Ramos (cell line): ENCODE measurements around the gene GAS2L1.

ENCODE experiments used
- in situ Hi-C: fragments of 300-500 bp; cut with MboI; formaldehyde crosslinking; loops from one replicate; pipeline ENCODE4 v1.14.3; 2022; ENCODE audit warnings: low sequenced_read_pairs; ENCODE audit not compliant: unreplicated experiment

GAS2L1 gene

DNA sequence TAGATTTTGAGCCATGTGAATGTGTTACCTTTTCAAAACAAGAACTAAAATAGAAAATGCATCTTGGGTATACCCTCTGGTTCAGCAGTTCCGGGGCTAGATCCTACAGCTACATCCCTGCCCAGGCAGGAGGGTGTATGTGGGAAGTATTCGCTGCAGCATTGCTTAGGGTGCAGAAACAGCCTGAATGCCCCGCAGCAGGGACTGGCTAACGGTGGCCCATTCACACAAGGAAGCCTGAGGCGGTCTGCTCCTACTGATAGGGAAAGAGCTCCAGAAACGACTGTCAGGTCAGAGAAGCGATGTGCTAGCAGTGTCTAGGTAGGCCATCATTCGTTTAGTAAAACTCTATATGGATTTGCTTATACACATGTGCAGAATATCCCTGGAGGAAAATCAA is 18.9 kb downstream of the GAS2L1 start:
- in situ Hi-C loops: no loop called here

DNA sequence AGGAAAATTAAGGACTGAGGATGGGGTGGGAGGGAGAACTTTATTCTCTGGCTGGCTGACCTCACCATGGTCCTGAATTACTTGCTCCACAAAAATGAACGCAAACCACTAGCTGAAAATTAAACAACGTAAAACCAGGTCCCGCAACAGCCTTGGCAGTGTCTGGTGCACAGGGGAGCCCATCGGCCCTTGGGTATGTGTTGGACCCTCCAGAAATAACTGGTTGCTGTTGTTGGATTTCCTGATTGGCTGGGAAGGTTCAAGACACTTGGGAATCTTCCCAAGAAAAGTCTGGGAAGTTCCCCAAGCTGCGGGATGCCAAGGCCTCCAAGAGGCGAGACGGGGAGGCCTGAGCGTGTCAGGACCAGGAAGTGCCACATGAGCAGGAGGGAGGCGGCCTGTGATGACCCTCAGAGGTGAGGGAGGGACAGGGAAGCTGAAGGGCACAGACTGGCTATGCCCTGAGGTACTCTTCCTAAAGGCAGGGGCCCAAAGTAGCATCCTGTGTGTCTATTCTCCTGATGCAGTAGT is 19.4 kb downstream of the GAS2L1 start:
- in situ Hi-C loops: no loop called here

DNA sequence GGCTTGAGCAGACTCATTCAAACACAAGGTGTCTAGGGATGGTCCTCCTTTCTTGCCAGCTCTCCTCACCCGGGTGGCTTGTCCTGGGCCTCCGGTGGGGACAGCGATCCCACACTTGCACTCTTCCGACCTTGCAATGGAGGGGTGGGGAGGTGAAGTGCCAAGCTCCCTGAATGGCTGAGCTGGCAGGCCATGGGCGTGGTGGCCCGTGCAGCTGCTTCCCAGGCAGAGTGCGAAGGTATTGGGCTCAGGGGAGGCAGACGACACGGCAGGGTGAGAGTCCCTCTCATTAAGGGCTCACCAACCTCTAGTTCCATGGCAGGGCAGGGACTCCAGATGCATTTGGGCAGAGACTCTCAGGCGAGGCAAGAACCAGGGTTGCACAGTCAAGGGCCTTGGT is 20.0 kb downstream of the GAS2L1 start:
- in situ Hi-C loops: no loop called here

DNA sequence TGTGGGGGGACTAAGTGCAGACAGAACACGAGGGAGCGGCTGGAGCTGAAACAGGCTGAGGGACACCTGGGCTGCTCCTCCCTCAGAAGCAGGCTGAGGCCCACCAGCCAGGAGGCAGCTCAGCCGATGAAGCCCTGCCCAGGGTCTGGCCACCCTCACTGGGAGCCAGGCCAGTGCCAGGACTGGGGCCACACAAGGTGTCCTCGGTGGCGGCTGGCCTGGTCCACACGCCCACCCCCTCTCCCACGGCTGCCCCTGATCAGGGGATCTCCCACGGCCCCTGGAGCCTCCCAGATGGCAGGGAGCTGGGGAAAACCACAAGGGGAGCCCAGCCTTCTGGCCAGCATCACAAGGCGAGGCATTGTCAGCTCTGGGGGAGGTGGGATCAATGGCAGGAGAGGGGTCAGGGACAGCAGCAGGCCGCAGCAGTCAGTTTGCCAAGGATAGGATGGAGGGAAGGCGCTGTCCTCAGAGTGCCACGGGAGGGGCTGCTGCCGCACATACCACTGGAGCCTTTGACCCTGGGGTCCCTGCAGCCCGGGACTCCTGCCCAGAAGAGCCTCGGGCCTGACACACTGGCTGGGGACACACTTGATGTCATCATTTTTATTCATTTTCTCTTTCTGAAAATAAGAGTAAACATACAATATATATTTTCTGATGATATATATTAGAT is 20.8 kb downstream of the GAS2L1 start:
- in situ Hi-C loops: no loop called here

DNA sequence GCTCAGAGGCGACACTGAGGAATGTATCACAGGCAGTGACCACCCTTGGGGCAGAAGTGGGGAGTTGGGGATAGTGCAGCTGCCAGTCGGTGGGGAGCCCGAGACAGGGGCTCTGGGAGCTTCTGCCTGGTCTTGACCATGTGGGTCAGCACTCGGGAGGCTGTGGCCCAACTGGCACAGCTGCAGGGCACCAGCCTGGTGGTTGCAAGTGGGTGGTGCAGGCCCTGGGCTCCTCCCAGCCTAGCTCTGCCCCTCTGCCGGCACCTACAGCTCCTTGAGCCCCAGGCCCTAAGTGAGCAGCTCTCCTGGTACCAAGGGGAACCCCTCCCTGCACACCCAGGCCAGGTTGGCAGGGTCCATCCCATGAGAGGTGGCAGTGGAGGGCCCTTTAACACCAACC is 21.6 kb downstream of the GAS2L1 start:
- in situ Hi-C loops: no loop called here

DNA sequence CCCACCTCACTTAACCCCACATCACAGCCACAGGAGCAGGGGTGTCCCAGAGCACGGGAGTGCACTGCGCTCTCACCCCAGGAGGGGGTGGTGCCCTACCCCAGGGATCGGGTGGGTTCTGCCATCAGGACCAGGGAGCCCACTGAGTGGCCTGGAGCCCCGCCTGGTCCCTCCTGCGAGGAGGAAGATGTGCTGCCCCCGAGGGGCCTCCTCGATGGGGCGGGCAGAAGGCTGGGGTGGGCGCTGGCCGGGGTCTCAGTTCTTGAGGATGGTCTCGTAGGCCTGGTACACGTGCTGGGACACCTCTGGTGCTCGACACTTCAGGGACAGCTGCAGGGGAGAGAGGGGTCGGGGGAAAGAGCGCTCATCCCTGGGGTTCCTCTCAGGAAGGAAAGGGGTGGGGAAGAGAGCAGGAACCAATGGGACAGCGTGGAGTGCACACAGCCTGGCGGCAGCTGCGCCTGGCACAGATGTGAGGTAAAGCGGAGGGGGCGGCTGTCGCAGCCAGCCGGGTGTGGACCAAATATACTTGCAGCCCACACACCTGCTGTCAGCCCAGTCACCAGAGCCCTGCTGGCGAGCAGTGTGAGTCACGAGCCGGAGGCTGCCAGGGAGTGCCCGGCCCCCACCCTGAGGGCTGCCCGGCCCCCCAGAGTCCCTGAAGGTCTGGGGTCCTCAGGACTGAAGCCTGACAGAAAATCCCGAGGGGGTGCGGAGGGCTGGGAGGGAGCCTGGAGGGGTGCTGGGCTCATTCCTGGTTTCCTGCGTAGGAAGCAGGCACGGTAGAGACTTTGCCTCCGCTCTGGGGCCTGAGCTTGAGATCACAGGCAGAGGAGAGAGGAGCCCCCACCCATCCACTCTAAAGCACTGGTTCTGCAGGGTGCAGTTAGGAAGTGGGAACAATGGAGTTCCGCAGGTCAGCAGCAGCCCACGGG is 22.4 kb downstream of the GAS2L1 start:
- in situ Hi-C loops: no loop called here

DNA sequence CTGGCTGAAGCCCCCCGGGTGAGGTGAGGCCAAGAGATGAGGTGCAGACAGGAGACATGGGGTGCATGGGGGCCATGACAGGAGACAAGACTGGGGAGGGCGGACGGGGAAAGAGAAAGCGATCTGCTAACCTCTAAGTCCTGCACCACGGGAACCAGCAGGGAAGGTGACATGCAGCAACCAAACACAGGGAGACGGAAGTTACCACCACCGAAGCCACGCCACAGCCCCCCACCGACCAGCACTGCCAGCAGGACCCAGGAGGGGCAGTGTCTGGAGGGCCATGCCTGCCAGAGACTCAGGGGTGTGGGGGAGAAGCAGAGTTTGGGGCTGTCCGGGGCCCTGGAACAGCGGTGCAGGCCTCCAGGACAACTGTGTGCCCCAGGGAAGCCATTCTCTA is 23.1 kb downstream of the GAS2L1 start:
- in situ Hi-C loops: no loop called here

DNA sequence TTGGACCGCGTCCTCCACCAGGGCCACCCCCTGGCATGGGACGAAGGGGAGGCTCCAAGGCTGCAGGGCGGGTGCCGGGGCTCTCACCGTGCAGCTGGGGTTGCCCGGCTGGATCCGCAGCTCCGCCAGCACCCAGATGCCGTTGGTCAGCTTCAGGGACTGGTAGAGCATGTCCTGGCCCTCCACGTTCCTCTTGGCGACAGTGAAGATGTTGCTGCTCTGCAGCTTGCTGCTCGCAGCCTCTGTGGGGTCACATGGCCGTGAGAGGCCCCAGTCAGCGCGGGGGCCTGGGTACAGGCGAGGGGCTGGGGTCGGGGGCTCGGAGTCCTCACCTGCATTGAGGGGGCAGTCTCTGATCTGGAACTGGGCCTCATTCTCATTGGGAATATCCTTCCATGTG is 23.8 kb downstream of the GAS2L1 start:
- in situ Hi-C loops: no loop called here

DNA sequence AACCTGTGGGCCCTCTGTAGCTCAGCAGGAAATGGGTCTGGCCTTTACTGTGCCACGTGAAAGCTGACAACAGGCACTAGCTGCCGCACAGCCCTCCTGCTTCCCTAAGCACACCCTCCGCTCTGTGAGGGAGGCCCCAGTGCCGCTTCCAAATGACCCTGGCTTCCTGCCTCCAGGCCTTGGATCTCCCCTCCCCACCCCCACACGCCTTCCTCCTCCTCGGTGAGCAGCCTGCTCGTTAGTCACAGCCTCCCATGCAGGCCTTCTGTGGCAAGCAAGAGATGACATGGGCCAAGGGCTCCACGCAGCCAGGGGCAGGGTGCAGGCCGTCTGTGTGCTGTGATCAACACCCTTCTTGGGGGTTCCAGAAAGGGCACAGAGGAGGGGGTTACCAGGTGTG is 24.3 kb downstream of the GAS2L1 start:
- in situ Hi-C loops: no loop called here

DNA sequence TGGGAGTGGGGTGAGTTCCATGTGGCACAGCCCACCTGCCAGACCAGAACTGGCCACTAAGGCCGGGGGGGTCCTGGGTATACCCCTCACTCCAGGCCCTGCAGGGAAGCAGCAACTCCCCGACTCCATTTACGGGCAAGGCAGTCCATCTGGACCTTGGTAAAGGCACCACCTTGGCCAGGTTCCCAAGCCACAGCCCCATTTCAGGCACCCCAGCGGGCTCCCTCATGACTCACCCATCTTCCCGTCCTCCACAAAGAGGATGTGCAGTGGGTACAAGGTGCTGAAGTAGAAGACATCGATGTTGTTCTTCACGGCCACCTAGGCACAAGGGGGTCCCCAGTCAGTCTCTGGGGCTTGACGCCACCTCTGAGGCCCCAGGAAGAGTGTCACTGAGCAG is 24.8 kb downstream of the GAS2L1 start:
- in situ Hi-C loops: no loop called here

DNA sequence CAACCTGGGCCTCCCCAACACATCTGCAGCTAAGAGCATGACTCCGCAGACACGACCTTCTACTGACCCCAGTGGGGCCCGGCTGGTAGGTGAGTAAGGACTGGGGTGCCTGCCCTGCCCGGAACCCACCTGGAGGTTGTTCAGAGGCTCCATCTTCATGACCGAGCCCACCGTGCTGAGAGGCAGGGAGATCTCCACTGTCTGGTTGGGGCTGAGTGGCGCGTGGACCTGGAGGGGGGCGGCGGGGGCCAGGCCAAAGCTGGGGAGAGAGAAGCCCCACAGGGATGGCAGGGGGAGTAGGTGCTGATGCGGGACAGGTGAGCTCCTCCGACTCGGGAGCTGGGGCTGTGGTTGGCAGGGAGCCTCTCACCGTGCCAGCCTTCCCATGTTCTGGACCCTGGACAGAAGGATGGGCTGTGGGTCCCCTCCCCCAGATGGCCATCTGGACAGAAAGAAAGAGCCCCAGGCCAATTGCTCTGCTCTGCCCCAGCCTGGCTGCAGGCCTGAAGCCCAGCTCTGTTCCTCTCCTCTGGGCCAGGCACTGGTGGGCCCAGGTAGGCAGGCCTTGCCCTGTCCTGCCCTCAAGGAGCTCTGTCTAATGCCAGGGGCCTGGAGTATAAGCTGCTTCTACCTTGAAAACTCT is 25.3 kb downstream of the GAS2L1 start:
- in situ Hi-C loops: no loop called here

DNA sequence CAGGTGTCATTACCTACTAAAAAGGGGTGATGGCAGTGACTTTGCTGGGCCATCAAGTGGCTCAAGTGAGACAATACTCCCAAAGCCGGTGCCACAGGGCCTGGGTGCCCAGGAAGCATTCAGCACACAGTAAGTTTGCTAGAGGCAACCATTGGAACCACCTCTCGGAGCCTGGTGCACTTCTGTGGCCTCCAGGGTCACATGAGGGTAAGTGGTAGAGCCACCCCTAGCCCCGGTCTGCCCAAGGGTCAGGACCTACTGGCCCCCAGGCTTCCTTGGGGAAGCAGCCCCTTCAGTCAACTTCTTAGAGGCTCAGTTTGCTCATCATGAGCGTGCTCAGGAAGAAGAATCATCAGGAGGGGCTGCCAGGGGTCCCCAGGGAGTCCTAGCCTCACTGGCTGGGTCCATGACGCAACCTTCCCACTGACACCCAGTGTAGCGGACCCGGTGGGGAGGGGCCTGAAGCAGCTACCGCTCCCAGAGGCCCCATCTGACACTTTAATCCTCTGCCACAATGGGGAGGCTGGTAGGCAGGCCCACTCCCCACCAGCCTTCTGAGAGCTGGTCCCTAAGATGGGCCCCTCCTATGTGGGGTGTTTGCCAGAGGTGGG is 26.5 kb downstream of the GAS2L1 start:
- in situ Hi-C loops: no loop called here

DNA sequence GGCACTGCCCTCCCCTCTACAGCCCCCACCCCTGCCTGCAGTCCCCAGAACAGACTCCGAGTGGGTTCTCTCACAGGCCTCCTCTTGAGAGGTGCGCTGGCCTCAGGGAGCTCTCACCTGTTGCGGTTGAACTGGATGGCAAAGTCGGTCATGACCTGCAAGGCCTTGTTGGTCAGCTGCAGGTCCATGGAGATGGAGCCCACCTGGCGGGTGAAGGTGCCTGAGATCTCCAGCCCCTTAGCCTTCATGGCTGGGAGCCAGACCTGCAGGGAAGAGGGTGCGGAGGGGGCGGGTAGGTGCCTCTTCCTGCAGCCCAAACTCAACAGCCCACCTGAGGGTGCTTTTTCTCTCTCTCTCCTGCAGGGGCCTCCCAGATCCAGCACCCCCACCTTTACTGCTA is 27.7 kb downstream of the GAS2L1 start:
- in situ Hi-C loops: no loop called here

DNA sequence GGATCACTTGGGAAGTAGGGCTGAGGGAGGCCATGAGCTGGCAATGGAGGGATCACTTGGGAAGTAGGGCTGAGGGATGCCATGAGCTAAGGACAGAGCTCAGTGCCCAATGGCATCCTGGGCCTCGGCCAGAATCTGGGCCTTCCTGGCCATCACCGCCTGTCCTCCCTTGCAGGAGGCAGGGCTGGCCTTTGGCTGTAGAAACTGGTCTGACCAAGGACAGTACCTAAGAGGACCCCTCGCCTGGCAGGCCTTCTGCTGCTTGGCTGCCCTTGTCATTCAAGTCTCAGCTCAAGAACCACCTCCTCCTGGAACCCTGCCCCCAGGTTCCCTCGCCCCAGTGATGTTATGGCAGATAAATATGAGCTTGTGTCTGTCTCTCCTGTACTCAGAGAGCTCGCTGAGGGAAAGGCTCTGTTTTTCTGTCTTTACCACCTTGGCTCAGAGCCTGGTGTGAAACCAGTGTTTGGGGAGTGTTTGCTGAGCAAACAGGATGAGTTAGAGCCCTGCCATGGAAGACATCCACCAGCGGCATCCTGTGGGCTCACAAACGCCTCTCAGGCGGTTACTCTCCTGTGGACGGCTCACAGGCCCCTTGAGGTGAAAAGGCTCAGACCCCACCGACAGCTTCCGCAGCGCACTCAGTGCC is 28.4 kb downstream of the GAS2L1 start:
- in situ Hi-C loops: no loop called here

DNA sequence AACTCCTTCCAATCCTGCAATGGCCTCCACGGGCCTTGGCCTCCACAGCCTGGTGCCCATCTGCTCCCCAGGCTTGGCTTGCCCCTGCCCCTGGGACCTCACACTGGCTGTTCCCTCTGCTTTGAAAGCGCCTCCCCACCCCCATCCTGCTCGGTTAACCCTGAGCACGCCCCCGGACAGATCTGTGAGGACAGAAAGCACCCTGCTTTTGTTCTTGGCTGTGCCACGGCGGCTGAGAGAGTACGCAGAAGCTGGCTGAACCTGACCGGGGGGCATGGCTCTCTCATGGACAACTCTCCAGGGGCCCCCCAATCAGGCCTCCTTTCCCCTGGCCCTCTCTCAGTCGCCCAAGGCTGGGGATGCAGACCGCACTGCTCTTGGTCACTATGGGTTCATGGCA is 29.2 kb downstream of the GAS2L1 start:
- in situ Hi-C loops: no loop called here

DNA sequence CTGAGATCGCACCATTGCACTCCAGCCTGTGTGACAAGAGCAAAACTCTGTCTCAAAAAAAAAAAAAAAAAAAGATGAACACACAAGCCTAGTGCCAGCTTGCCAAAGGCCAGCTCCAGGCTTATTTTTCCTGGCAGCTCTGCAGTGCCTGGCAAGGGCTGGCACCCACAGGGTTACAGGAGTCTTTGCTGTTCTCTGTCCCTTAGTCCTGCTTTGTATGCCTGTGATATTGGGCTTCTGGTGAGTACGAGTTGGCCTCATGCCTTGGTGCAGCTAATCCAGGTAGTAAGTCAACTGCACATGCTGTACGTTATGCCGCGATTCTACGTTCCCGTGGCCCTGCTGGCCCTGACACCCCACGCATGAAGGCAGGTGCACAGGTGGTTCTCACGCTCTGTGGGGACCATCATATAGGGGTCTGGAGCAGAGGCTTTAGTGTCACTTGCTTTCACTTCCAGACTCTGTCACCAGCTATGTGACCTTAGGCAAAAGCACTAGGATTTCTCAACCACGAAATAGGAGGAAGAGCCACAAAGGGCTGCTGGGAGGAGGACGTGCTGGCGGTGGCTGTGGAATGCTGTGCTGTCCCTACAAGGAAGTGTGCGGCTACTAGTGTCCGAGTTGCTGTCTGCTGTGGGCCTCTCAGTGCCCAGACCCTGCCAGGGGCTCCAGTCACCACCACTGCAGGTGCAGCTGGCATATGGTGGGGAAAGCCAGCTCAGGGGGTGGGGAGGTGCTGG is 30.5 kb downstream of the GAS2L1 start:
- in situ Hi-C loops: no loop called here

DNA sequence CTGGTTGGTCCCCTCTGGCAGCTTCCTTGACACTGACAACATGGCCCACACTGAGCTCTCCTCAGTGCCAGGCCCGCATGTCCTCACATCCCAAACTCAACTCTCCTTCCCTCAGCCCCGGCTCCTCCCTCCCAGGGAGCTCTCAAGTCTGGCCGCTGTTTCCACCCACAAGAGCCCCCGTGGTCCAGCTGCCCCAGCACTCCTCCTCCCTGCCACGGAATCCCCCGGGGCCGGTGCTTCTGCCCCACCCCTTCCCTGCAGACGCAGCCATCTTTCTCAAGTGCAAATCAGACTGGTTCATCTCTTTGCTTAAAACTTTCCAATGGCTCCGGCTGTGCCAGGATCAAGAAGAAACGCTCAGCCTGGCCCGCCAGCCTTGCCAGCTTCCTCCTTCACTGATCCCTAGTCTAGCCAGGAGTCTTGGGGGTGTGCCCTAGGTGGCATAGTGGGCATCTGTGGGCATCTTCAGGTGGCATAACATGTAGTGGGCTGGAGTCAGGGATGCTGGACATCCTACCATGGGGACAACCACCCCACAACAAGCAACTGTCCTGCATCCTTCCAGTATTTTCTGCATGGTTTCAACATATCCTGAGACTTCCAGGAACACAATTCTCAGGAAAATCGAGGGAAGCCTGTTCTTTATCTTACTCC is 31.3 kb downstream of the GAS2L1 start:
- in situ Hi-C loops: no loop called here

DNA sequence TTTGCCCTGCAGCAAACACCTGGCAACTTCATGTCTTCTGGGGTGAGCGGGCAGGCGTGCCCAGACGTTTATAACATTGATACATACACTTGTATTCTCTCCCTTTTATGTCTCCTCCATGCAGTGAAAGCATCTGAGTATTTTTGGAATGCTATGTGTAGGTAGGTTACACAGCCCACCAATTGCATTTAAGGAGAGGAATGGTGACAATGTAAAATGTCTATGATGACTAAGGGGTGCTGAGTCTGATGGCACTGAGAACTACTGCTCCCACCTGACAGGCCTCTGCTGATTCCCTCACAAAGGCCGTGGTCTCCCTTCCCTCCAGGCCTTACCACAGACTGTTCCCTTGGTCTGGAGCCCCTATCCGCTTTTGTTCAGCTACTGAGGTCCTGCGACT is 31.9 kb downstream of the GAS2L1 start:
- in situ Hi-C loops: no loop called here
